Parathyroid adenoma (tissue), 2 donors: ENCODE results near the gene GRAMD1A.
A peak's percentile ranks its signal among the peaks of the same experiment; 100 is the strongest.

Experiments used
- H2AFZ ChIP-seq: fragments of 300-600 bp; sonication (generic); one replicate; pipeline ENCODE4 v1.7.0; 2017; ENCODE audit warnings: antibody characterized with exemption, mild to moderate bottlenecking
- H3K27ac ChIP-seq: fragments of 300-600 bp; sonication (generic); one replicate; pipeline ENCODE4 v1.7.0; 2017
- H3K27me3 ChIP-seq: fragments of 300-600 bp; sonication (generic); one replicate; pipeline ENCODE4 v1.7.0; 2017; ENCODE audit warnings: low read length; ENCODE audit not compliant: control insufficient read depth, insufficient read depth
- H3K36me3 ChIP-seq: fragments of 300-600 bp; sonication (generic); one replicate; pipeline ENCODE4 v1.7.0; 2017; ENCODE audit warnings: low read length; ENCODE audit not compliant: control insufficient read depth, insufficient read depth
- H3K4me1 ChIP-seq: fragments of 300-600 bp; sonication (generic); one replicate; pipeline ENCODE4 v1.7.0; 2017; ENCODE audit warnings: control low read depth
- H3K4me2 ChIP-seq: fragments of 300-600 bp; sonication (generic); one replicate; pipeline ENCODE4 v1.7.0; 2017; ENCODE audit warnings: low read length
- H3K4me3 ChIP-seq: fragments of 300-600 bp; sonication (generic); one replicate; pipeline ENCODE4 v1.7.0; 2017; ENCODE audit warnings: low read depth, low read length
- H3K79me2 ChIP-seq: fragments of 300-600 bp; sonication (generic); one replicate; pipeline ENCODE4 v1.7.0; 2017; ENCODE audit warnings: control low read depth
- H3K9ac ChIP-seq: fragments of 300-600 bp; sonication (generic); one replicate; pipeline ENCODE4 v1.7.0; 2017; ENCODE audit warnings: mild to moderate bottlenecking
- H3K9me3 ChIP-seq: fragments of 300-600 bp; sonication (generic); one replicate; pipeline ENCODE4 v1.7.0; 2017; ENCODE audit warnings: low read length; ENCODE audit not compliant: control insufficient read depth
- TF ChIP-seq, protein P1 (sequence below): fragments of 300-600 bp; sonication (generic); IDR thresholded peaks from one replicate; pipeline ENCODE4 v1.7.0; 2017; ENCODE audit warnings: antibody characterized with exemption, mild to moderate bottlenecking
- donor health status: primary hyperparathyroidism.

The GRAMD1A gene

DNA sequence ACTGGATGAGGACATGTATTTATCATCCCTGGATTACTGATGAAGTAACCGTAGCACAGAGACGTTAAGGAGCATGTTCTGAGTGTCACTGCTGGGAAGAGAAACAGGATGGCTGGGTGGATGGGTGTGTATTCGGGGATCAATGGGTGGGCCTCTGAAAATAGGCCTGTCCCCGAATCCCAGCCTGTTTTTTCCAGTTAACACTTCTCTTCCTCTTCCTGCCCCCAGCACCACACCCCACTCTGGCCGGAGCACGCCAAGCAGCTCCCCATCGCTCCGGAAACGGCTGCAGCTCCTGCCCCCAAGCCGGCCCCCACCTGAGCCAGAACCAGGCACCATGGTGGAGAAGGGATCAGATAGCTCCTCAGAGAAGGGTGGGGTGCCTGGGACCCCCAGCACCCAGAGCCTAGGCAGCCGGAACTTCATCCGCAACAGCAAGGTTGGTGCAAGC lies 8.8 kb downstream of the GRAMD1A start:
- Histone ChIP-seq H3K9ac (no peak overlapping the region), H3K36me3 (no peaks in the 10 kb centered on the region), H3K4me3 (no peak overlapping the region), H3K9me3 (no peaks in the 10 kb centered on the region), H2AFZ (no peak overlapping the region), H3K27ac (peak overlapping the region; percentile 76), H3K79me2 (peaks cover 11% of the 10 kb centered on the region), H3K4me1 (no peaks in the 10 kb centered on the region), H3K27me3 (no peaks in the 10 kb centered on the region), H3K4me2 (no peak overlapping the region)
- TF ChIP-seq, protein P1, sequence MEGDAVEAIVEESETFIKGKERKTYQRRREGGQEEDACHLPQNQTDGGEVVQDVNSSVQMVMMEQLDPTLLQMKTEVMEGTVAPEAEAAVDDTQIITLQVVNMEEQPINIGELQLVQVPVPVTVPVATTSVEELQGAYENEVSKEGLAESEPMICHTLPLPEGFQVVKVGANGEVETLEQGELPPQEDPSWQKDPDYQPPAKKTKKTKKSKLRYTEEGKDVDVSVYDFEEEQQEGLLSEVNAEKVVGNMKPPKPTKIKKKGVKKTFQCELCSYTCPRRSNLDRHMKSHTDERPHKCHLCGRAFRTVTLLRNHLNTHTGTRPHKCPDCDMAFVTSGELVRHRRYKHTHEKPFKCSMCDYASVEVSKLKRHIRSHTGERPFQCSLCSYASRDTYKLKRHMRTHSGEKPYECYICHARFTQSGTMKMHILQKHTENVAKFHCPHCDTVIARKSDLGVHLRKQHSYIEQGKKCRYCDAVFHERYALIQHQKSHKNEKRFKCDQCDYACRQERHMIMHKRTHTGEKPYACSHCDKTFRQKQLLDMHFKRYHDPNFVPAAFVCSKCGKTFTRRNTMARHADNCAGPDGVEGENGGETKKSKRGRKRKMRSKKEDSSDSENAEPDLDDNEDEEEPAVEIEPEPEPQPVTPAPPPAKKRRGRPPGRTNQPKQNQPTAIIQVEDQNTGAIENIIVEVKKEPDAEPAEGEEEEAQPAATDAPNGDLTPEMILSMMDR = no peak

DNA sequence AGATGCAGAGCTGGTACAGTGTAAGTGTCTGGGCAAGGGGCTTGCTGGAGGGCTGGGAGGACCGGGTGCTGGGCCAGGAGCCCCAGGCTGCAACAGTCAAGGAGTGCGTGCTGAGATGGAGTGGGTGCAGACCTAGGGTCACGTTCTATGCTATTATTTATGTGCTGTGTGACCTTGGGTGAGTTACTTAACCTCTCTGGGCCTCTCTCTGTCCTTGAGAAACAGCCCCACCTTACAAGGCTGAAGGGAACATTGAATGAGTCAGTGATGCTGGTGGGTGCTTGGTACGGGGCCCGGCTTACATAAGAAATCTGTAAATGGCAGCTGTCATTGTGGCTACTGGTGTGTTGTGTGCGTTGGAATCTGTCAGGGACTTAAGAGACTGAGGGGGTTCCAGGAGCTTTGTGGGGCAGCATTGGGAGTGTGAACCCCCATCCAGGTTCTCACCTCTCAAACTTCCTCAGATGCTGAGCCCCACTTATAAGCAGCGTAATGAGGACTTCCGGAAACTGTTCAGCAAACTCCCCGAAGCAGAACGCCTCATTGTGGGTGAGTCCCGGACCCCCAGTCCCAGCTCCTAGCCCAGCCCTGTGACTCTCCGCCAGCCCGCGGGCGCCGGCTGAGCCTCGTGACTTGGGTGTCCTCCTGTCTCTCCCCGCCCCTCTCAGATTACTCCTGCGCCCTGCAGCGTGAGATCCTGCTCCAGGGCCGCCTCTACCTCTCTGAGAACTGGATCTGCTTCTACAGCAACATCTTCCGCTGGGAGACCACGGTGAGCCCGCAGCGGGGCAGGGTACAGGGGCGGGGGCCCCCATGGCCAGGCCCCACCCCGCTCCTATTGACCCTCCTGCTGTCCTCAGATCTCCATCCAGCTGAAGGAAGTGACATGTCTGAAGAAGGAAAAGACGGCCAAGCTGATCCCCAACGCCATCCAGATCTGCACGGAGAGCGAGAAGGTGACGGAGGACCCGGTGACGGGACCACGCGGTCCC lies 9.6 kb downstream of the GRAMD1A start:
- TF ChIP-seq, protein P1 = no peak
- no peaks in the 10 kb centered on the region for H3K9me3 ChIP-seq
- H3K9ac ChIP-seq = no peak overlapping the region
- no peaks in the 10 kb centered on the region for H3K4me1 ChIP-seq
- no peak overlapping the region for H2AFZ ChIP-seq
- no peaks in the 10 kb centered on the region for H3K36me3 ChIP-seq
- peaks cover 5% of the 10 kb centered on the region for H3K79me2 ChIP-seq
- no peak overlapping the region for H3K4me2 ChIP-seq
- H3K27ac ChIP-seq = no peak overlapping the region
- no peaks in the 10 kb centered on the region for H3K27me3 ChIP-seq
- no peak overlapping the region for H3K4me3 ChIP-seq

- H3K9ac ChIP-seq = no peak overlapping the region
- no peaks in the 10 kb centered on the region for H3K36me3 ChIP-seq
- no peak overlapping the region for H3K27ac ChIP-seq
Measured at GRCh38 chr19:35011091-35011689, 11.1 kb downstream of the GRAMD1A start.

GRCh38 chr19:35011737-35012682 lies 11.9 kb downstream of the GRAMD1A start:
- Histone ChIP-seq H3K36me3 (no peaks in the 10 kb centered on the region), H3K27me3 (no peaks in the 10 kb centered on the region), H2AFZ (no peak overlapping the region), H3K79me2 (peaks cover 5% of the 10 kb centered on the region), H3K9me3 (no peaks in the 10 kb centered on the region), H3K9ac (no peak overlapping the region), H3K4me1 (no peaks in the 10 kb centered on the region), H3K4me3 (no peak overlapping the region), H3K4me2 (no peak overlapping the region), H3K27ac (no peak overlapping the region)
- TF ChIP-seq, protein P1 = no peak

More at GRCh38 chr19:35011091-35011689, 11.1 kb downstream of the GRAMD1A start:
- H3K27me3 ChIP-seq = no peaks in the 10 kb centered on the region
- peaks cover 5% of the 10 kb centered on the region for H3K79me2 ChIP-seq
- TF ChIP-seq, protein P1 = no peak
- H3K4me2 ChIP-seq = no peak overlapping the region
- no peak overlapping the region for H2AFZ ChIP-seq
- H3K9me3 ChIP-seq = no peaks in the 10 kb centered on the region
- H3K4me3 ChIP-seq = no peak overlapping the region
- no peaks in the 10 kb centered on the region for H3K4me1 ChIP-seq
